OCI-LY3 (cell line): ENCODE data around the gene KMO.

Experiments used
- H2AFZ ChIP-seq: fragments of 200-600, 300-600 bp; shearing (Covaris generic); 2 replicates; pipeline ENCODE4 v1.6.0; 2014; ENCODE audit warnings: antibody characterized with exemption, low read depth, low read length
- H3K27ac ChIP-seq: fragments of 200-600, 300-600 bp; sonication (generic); 2 replicates; pipeline ENCODE4 v1.5.1; 2014; ENCODE audit warnings: mild to moderate bottlenecking, low read length, moderate library complexity, mixed read lengths
- H3K27me3 ChIP-seq: fragments of 200-600, 300-600 bp; sonication (generic); 2 replicates; pipeline ENCODE4 v1.6.1; 2014; ENCODE audit warnings: low read depth, low read length, mixed read lengths
- H3K36me3 ChIP-seq: fragments of 200-600, 300-600 bp; sonication (generic); replicated peaks from 2 replicates; pipeline ENCODE3; 2014; ENCODE audit warnings: low read depth, low read length, mixed read lengths
- H3K4me1 ChIP-seq: fragments of 300-600, 200-600 bp; sonication (generic); 2 replicates; pipeline ENCODE4 v1.6.1; 2014; ENCODE audit warnings: low read length, mixed read lengths
- H3K4me2 ChIP-seq: fragments of 200-600, 300-600 bp; sonication (generic); 2 replicates; pipeline ENCODE4 v1.6.1; 2014; ENCODE audit warnings: low read length, mixed read lengths
- H3K4me3 ChIP-seq: fragments of 300-600, 200-600 bp; sonication (generic); 2 replicates; pipeline ENCODE4 v1.5.1; 2014; ENCODE audit warnings: antibody characterized with exemption, mild to moderate bottlenecking, low read length, moderate library complexity
- H3K79me2 ChIP-seq: fragments of 300-600, 200-600 bp; shearing (Covaris generic); 2 replicates; pipeline ENCODE4 v1.6.1; 2014; ENCODE audit warnings: mild to moderate bottlenecking, low read length, mixed read lengths
- H3K9ac ChIP-seq: fragments of 300-600, 200-600 bp; shearing (Covaris generic); 2 replicates; pipeline ENCODE4 v1.6.0; 2014; ENCODE audit warnings: mild to moderate bottlenecking, low read length, moderate library complexity
- H3K9me3 ChIP-seq: fragments of 200-600, 300-600 bp; shearing (Covaris generic); 2 replicates; pipeline ENCODE4 v1.6.1; 2014; ENCODE audit warnings: low read length, mixed read lengths; ENCODE audit not compliant: insufficient read depth
- H4K20me1 ChIP-seq: fragments of 200-600, 300-600 bp; sonication (generic); 2 replicates; pipeline ENCODE4 v1.6.1; 2016; ENCODE audit warnings: low read length, mixed read lengths; ENCODE audit not compliant: insufficient read depth
- EZH2phosphoT487 ChIP-seq: fragments of 200-600 bp; shearing (Covaris generic); IDR thresholded peaks from 2 replicates; pipeline ENCODE4 v1.6.1; 2018; ENCODE audit warnings: antibody characterized with exemption, mixed run types, low read depth
- TF ChIP-seq, protein P1 (sequence below): fragments of 200-600, 300-600 bp; sonication (generic); IDR thresholded peaks from 2 replicates; pipeline ENCODE4 v1.5.1; 2014; ENCODE audit warnings: antibody characterized with exemption, low read length, low read depth

KMO gene

DNA sequence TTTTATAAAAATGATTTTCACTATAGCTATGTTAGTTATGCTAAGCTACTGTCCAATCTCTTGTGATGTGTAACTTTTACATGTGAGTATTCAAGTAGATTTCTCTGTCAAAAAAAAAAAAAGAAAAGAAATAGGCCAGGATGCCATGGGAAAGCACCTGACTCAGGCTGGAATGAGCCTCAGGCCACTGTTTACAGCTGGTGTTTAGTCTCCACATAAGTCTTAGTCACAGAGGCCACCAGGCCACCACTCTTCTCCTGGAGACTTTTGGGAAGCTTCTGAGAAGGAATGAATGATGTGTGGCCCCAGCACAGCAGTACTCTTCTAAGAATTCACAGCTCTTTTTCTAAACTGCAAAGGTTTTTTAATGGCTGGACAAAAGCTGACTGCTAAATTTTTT, 59.1 kb downstream of the KMO start:
- Histone ChIP-seq H4K20me1 (no peaks in the 10 kb centered on the region), H3K27me3 (no peaks in the 10 kb centered on the region), H3K4me3 (no peak overlapping the region), H3K79me2 (no peaks in the 10 kb centered on the region), H3K4me2 (no peak overlapping the region), H2AFZ (no peak overlapping the region), H3K9ac (no peak overlapping the region), H3K9me3 (no peaks in the 10 kb centered on the region), H3K27ac (no peak overlapping the region), H3K4me1 (peaks cover 10% of the 10 kb centered on the region), H3K36me3 (peaks cover 32% of the 10 kb centered on the region)
- TF ChIP-seq, protein P1, sequence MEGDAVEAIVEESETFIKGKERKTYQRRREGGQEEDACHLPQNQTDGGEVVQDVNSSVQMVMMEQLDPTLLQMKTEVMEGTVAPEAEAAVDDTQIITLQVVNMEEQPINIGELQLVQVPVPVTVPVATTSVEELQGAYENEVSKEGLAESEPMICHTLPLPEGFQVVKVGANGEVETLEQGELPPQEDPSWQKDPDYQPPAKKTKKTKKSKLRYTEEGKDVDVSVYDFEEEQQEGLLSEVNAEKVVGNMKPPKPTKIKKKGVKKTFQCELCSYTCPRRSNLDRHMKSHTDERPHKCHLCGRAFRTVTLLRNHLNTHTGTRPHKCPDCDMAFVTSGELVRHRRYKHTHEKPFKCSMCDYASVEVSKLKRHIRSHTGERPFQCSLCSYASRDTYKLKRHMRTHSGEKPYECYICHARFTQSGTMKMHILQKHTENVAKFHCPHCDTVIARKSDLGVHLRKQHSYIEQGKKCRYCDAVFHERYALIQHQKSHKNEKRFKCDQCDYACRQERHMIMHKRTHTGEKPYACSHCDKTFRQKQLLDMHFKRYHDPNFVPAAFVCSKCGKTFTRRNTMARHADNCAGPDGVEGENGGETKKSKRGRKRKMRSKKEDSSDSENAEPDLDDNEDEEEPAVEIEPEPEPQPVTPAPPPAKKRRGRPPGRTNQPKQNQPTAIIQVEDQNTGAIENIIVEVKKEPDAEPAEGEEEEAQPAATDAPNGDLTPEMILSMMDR = no peak
- TF ChIP-seq EZH2phosphoT487 = no peak

DNA sequence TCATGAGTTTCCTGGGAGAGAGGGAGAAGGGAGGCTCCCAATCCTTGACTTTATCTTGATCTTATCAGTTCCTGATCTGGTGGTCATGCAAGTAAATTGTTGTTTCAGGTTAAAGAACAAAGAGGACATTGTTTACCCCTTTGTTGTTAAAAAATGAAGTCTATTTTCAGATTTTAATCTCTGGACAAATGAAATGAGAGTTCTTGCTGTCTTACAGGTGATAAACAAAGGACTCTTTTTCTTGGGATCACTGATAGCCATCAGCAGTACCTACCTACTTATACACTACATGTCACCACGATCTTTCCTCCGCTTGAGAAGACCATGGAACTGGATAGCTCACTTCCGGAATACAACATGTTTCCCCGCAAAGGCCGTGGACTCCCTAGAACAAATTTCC, 59.6 kb downstream of the KMO start:
- Histone ChIP-seq H3K4me2 (no peak overlapping the region), H3K27ac (no peak overlapping the region), H3K4me1 (peaks cover 15% of the 10 kb centered on the region), H3K79me2 (no peaks in the 10 kb centered on the region), H3K27me3 (no peaks in the 10 kb centered on the region), H4K20me1 (no peaks in the 10 kb centered on the region), H3K9me3 (no peaks in the 10 kb centered on the region), H3K4me3 (no peak overlapping the region), H3K36me3 (peaks cover 32% of the 10 kb centered on the region), H2AFZ (no peak overlapping the region), H3K9ac (no peak overlapping the region)
- TF ChIP-seq, protein P1 = no peak
- TF ChIP-seq EZH2phosphoT487 = no peak

DNA sequence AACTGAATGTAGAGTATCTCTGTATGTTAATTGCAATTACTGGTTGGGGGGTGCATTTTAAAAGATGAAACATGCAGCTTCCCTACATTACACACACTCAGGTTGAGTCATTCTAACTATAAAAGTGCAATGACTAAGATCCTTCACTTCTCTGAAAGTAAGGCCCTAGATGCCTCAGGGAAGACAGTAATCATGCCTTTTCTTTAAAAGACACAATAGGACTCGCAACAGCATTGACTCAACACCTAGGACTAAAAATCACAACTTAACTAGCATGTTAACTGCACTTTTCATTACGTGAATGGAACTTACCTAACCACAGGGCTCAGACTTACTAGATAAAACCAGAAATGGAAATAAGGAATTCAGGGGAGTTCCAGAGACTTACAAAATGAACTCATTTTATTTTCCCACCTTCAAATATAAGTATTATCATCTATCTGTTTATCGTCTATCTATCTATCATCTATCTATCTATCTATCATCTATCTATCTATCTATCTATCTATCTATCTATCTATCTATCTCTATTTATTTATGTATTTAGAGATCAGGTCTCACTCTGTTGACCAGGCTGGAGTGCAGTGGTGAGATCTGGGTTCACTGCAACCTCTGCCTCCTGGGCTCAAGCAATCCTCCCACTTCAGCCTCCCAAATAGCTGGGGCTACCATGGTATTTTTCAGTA, 60.2 kb downstream of the KMO start:
- H3K36me3 ChIP-seq = peaks cover 37% of the 10 kb centered on the region
- no peak for TF ChIP-seq EZH2phosphoT487
- TF ChIP-seq, protein P1 = no peak

DNA sequence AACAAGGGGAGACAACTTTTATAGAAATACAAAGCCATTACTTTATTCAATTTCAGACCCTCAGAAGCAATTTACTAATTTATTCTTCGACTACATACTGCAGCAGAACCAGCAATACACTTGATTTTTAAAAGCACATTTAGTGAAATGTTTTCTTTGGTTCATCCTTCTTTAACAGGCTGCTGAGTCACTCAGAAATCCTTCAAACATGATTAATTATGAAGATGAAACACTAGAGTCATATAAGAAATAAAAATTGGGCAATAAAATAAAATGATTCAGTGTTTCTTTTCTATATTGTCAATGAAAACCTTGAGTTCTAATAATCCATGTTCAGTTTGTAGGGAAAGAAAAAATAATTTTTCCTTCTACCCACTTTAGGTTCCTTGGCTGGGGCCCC, 61.0 kb downstream of the KMO start:
- Histone ChIP-seq H3K4me1 (peaks cover 25% of the 10 kb centered on the region), H3K79me2 (no peaks in the 10 kb centered on the region), H3K9ac (no peak overlapping the region), H3K27ac (no peak overlapping the region), H2AFZ (no peak overlapping the region), H3K9me3 (no peaks in the 10 kb centered on the region), H3K4me2 (no peak overlapping the region), H3K4me3 (no peak overlapping the region), H3K27me3 (no peaks in the 10 kb centered on the region), H4K20me1 (no peaks in the 10 kb centered on the region), H3K36me3 (peaks cover 34% of the 10 kb centered on the region)
- TF ChIP-seq, protein P1 = no peak
- no peak for TF ChIP-seq EZH2phosphoT487

More for the DNA sequence above, 60.2 kb downstream of the KMO start:
- H2AFZ ChIP-seq = no peak overlapping the region
- peaks cover 20% of the 10 kb centered on the region for H3K4me1 ChIP-seq
- no peak overlapping the region for H3K4me3 ChIP-seq
- no peaks in the 10 kb centered on the region for H3K9me3 ChIP-seq
- no peak overlapping the region for H3K27ac ChIP-seq
- H3K4me2 ChIP-seq = no peak overlapping the region
- no peaks in the 10 kb centered on the region for H3K79me2 ChIP-seq
- H4K20me1 ChIP-seq = no peaks in the 10 kb centered on the region
- H3K27me3 ChIP-seq = no peaks in the 10 kb centered on the region
- no peak overlapping the region for H3K9ac ChIP-seq
